GM20431 (cell line): ENCODE results near the gene PLPP7.
"Not testable (repeated sequence)": the region's sequence is repeated elsewhere in the genome, so short reads cannot be mapped to it uniquely, and the experiment has no call there.

Source experiments
- in situ Hi-C: fragments of 300-500 bp; cut with MseI, MboI; formaldehyde crosslinking; loops from one replicate; pipeline ENCODE4 v1.15.0; 2020; ENCODE audit warnings: low sequenced_read_pairs; ENCODE audit not compliant: unreplicated experiment

PLPP7 gene

DNA sequence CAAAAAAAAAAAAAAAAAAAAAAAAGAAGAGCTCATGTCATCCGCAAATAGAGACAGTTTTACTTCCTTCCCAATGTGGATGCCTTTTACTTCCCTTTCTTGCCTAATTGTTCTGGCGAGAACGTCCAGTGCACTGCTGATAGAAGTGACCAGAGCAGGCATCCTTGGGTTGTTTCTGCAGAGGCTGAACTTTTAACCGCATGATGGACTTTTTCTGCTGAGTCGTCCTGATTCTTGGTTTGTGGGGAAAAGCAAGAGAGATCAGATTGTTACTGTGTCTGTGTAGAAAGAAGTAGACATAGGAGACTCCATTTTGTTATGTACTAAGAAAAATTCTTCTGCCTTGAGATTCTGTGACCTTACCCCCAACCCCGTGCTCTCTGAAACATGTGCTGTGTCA lies 67.0 kb downstream of the PLPP7 start:
- in situ Hi-C loops, result not testable (repeated sequence)

- in situ Hi-C loops, result no loop called here
Observed at GRCh38 chr9:131358556-131358955, 69.0 kb downstream of the PLPP7 start.
